GM12892 (cell line): ENCODE data around the gene RGS18.

Experiments used
- POLR2A ChIP-seq: IDR thresholded peaks from 2 replicates; pipeline ENCODE4 v1.6.1; 2011; ENCODE audit warnings: low read depth, low read length, control low read depth
- POLR2AphosphoS5 ChIP-seq: IDR thresholded peaks from 2 replicates; pipeline ENCODE4 v1.6.1; 2011; ENCODE audit warnings: low read depth, low read length, control low read depth

DNA sequence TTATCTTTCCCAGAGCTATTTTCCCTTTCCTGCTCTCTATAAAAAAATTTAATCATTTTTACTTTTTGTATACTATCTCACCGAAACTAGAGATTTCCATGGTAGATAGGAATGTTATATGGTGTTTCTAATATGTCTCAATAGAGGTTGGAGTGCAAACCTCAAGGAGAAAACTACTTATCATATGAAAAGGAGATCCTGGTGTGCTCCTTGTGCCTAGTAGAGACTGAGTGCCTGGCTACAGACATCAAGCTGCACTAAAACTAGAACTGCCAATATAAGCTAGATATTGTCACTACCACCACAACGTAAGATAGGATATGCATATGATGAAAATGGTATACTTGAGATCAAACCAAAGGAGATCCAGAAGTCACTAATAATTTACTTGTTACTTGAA, 67.0 kb downstream of the RGS18 start:
- TF ChIP-seq POLR2A (no peak), POLR2AphosphoS5 (no peak)
